Erythroblast (primary cell): Measurements from ENCODE around the gene CASP12.

Source experiments
- GATA1 ChIP-seq: IDR thresholded peaks from 2 replicates; pipeline ENCODE4 v1.6.1; 2011; ENCODE audit warnings: low read depth, mild to moderate bottlenecking, control low read depth, low read length, moderate library complexity
- POLR2A ChIP-seq: IDR thresholded peaks from 2 replicates; pipeline ENCODE4 v1.6.1; 2011; ENCODE audit warnings: mild to moderate bottlenecking, low read length

DNA sequence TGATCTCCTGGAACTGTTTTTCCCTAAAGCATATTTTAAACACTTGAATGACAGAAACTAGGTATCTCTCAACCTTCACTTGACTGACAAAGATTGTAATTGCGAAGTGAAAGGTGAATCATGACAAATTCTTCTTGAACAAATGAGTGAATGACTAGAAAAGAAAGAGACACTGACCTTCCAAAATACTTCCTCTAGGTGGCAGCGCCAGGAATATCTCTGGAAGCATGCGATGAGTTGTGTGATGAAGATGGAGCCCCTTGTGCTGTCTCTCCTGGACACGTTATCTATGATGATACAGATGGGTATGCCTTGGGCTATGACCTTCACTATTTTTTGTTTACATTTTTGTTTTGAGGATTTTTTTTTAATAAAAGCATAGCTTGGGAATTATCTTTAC is 7.0 kb upstream of the CASP12 start:
- TF ChIP-seq POLR2A (no peak), GATA1 (no peak)
